ENCODE data around the gene COMMD1. TPM values are rescaled to one million over a fixed set of nuclear protein-coding genes. Genes with fewer than 3 reads are reported as not detected.

Gene COMMD1
- polyA plus RNA-seq, 1 donor from 2014 or later, result 69.1 TPM

DNA sequence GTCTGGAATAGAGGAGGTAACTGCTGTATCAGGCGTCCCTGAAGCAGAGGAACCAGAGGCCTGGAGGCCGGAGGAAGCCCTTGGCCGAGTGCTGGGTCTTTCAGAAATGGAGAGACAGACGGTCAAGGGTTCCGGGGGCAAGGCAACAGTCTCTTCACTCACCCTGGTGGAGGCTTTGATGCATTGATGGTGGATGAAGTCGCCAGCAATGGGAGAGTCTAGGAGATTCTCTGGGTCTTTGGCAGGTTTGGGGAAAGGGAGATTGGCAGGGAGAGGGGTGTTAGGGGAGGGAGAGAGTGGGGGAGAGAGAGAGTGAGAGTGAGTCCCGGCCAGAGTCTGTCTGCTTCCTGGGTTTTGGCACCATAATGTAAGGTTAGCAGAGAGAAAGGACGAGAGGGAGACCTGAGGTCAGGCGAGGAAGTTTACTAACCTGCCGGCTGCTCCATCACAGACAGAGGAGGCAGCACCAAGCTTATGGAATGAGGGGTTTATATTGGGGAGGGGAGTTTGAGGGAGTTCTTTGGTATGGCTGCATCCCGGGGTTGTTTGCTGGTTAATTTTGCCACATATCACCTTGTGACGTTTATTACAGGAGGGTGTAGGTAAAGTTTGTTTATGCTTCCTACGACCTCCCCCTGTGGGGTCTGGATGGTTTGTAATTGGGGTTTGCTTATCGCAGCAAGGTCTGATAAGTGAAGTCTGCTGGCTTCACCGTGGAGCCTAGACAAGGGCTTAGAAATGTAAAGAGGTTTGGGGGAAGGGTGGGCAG, 19.6 kb downstream of the COMMD1 start:
- Histone ChIP-seq H3K4me3 (ENCODE audit: low read length) (no peak overlapping the region), H3K4me2 (ENCODE audit: low read length) (no peak overlapping the region), H3K79me2 (replicated peaks; ENCODE audit: insufficient read depth, low read length) (no peaks in the 10 kb centered on the region), H3K36me3 (ENCODE audit: insufficient read depth, low read length) (no peaks in the 10 kb centered on the region), H3F3A (ENCODE audit: insufficient read depth, low read length, poor library complexity, severe bottlenecking) (no peaks in the 10 kb centered on the region), H4K20me1 (ENCODE audit: insufficient read depth) (no peaks in the 10 kb centered on the region), H3K9ac (ENCODE audit: low read length) (no peak overlapping the region), H3K9me2 (ENCODE audit: insufficient read depth, low read length) (no peaks in the 10 kb centered on the region), H2AFZ (ENCODE audit: low read depth, low read length) (no peak overlapping the region), H3K27ac (ENCODE audit: low read length) (no peak overlapping the region), H3K27me3 (ENCODE audit: insufficient read depth, low read depth, low read length) (no peaks in the 10 kb centered on the region), H3K9me3 (ENCODE audit: low read length) (no peaks in the 10 kb centered on the region)
- TF ChIP-seq EZH2 (IDR thresholded peaks at IDR 0.05; ENCODE audit: borderline replicate concordance, insufficient read depth, low read length, poor library complexity, severe bottlenecking), result no peak
- TF ChIP-seq, protein P1, sequence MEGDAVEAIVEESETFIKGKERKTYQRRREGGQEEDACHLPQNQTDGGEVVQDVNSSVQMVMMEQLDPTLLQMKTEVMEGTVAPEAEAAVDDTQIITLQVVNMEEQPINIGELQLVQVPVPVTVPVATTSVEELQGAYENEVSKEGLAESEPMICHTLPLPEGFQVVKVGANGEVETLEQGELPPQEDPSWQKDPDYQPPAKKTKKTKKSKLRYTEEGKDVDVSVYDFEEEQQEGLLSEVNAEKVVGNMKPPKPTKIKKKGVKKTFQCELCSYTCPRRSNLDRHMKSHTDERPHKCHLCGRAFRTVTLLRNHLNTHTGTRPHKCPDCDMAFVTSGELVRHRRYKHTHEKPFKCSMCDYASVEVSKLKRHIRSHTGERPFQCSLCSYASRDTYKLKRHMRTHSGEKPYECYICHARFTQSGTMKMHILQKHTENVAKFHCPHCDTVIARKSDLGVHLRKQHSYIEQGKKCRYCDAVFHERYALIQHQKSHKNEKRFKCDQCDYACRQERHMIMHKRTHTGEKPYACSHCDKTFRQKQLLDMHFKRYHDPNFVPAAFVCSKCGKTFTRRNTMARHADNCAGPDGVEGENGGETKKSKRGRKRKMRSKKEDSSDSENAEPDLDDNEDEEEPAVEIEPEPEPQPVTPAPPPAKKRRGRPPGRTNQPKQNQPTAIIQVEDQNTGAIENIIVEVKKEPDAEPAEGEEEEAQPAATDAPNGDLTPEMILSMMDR (IDR thresholded peaks at IDR 0.05; ENCODE audit: poor library complexity, severe bottlenecking), result no peak

DNA sequence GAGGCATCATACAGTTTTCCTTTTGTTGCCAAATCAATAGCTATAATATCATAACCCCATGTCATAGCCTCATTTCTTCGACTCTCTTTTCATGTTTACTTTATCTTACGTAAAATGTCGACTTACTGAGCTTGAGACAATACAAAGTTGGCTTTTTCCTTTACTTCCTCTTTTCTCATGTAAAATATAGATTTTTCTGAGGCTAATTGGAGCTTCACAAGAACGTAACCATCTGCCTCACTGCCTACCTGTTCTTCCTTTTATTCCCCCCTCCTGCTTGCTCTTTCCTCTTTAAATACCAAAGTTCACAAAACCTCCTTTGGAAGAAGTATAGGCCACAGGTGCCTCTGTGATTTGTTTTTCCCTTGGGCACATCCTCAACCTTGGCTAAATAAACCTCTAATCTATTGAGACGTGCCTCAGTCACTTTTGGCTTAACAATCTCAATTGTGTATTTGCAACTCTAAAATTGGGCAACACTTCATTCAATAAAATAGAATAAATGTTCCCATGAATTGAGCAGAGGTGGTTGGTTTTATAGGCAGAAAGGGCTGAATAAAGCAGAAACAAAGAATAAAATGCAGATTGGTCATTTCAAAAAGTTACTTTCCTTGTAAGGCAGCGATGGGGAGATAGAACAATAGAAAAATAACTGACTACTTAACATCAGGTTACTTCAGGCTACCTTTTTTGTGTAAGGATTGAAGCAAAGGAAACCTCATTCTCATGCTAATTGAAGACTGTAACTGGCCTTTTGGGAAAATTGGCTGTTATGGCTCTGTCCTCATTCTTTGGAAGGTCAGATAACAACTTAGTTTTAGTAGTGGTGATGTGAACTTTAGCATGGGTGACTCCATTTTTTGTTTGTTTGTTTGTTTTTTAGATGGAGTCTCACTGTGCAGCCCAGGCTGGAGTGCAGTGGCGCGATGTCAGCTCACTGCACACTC, 21.3 kb downstream of the COMMD1 start:
- H3F3A ChIP-seq (ENCODE audit: insufficient read depth, low read length, poor library complexity, severe bottlenecking), result no peaks in the 10 kb centered on the region
- H2AFZ ChIP-seq (ENCODE audit: low read depth, low read length), result no peak overlapping the region
- H3K9me3 ChIP-seq (ENCODE audit: low read length), result no peaks in the 10 kb centered on the region
- no peak overlapping the region for H3K4me3 ChIP-seq (ENCODE audit: low read length)
- no peaks in the 10 kb centered on the region for H3K36me3 ChIP-seq (ENCODE audit: insufficient read depth, low read length)
- H4K20me1 ChIP-seq (ENCODE audit: insufficient read depth), result no peaks in the 10 kb centered on the region
- TF ChIP-seq MXI1 (conservative IDR thresholded peaks at IDR 0.05; ENCODE audit: poor library complexity, severe bottlenecking) (no peak), SMC3 (conservative IDR thresholded peaks at IDR 0.05; ENCODE audit: poor library complexity) (no peak), POLR2AphosphoS5 (IDR thresholded peaks at IDR 0.05) (no peak), EP300 (conservative IDR thresholded peaks at IDR 0.05; ENCODE audit: poor library complexity, severe bottlenecking) (no peak), RAD21 (conservative IDR thresholded peaks at IDR 0.05) (no peak), TAF1 (IDR thresholded peaks at IDR 0.05; ENCODE audit: low read depth) (no peak), EZH2 (IDR thresholded peaks at IDR 0.05; ENCODE audit: borderline replicate concordance, insufficient read depth, low read length, poor library complexity, severe bottlenecking) (no peak)
- TF ChIP-seq, protein P2, sequence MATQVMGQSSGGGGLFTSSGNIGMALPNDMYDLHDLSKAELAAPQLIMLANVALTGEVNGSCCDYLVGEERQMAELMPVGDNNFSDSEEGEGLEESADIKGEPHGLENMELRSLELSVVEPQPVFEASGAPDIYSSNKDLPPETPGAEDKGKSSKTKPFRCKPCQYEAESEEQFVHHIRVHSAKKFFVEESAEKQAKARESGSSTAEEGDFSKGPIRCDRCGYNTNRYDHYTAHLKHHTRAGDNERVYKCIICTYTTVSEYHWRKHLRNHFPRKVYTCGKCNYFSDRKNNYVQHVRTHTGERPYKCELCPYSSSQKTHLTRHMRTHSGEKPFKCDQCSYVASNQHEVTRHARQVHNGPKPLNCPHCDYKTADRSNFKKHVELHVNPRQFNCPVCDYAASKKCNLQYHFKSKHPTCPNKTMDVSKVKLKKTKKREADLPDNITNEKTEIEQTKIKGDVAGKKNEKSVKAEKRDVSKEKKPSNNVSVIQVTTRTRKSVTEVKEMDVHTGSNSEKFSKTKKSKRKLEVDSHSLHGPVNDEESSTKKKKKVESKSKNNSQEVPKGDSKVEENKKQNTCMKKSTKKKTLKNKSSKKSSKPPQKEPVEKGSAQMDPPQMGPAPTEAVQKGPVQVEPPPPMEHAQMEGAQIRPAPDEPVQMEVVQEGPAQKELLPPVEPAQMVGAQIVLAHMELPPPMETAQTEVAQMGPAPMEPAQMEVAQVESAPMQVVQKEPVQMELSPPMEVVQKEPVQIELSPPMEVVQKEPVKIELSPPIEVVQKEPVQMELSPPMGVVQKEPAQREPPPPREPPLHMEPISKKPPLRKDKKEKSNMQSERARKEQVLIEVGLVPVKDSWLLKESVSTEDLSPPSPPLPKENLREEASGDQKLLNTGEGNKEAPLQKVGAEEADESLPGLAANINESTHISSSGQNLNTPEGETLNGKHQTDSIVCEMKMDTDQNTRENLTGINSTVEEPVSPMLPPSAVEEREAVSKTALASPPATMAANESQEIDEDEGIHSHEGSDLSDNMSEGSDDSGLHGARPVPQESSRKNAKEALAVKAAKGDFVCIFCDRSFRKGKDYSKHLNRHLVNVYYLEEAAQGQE (IDR thresholded peaks at IDR 0.05; ENCODE audit: borderline replicate concordance), result no peak
- TF ChIP-seq, protein P1 (IDR thresholded peaks at IDR 0.05; ENCODE audit: poor library complexity, severe bottlenecking), result no peak
- H3K4me2 ChIP-seq (ENCODE audit: low read length), result no peak overlapping the region
- H3K27me3 ChIP-seq (ENCODE audit: insufficient read depth, low read depth, low read length), result no peaks in the 10 kb centered on the region
- H3K79me2 ChIP-seq (replicated peaks; ENCODE audit: insufficient read depth, low read length), result no peaks in the 10 kb centered on the region
- no peaks in the 10 kb centered on the region for H3K9me2 ChIP-seq (ENCODE audit: insufficient read depth, low read length)
- no peak overlapping the region for H3K27ac ChIP-seq (ENCODE audit: low read length)
- no peak overlapping the region for H3K9ac ChIP-seq (ENCODE audit: low read length)
